Neural cell (in vitro differentiated cells): ENCODE results near the gene ABCA4. TPM values are rescaled to one million over a fixed set of nuclear protein-coding genes. Genes with fewer than 3 reads are reported as not detected.

Source experiments
- H2AFZ ChIP-seq: fragments of 200-600, 300-800 bp; sonication (generic), shearing (Covaris generic); 2 replicates; pipeline ENCODE4 v1.6.0; 2014; ENCODE audit warnings: low read depth, mild to moderate bottlenecking, antibody characterized with exemption, low read length, moderate library complexity
- H3F3A ChIP-seq: fragments of 200-600 bp; shearing (Covaris generic); 2 replicates; pipeline ENCODE4 v1.6.1; 2016; ENCODE audit warnings: mild to moderate bottlenecking, moderate library complexity, mixed read lengths, antibody characterized with exemption, low read length; ENCODE audit not compliant: insufficient read depth, poor library complexity, severe bottlenecking
- H3K27ac ChIP-seq: fragments of 200-600, 300-800 bp; sonication (generic), shearing (Covaris generic); 2 replicates; pipeline ENCODE4 v1.5.1; 2014; ENCODE audit warnings: mild to moderate bottlenecking, low read length, moderate library complexity
- H3K27me3 ChIP-seq: fragments of 300-800, 200-600 bp; sonication (generic), shearing (Covaris generic); 2 replicates; pipeline ENCODE4 v1.6.0; 2014; ENCODE audit warnings: mild to moderate bottlenecking, low read depth, low read length, moderate library complexity; ENCODE audit not compliant: insufficient read depth
- H3K36me3 ChIP-seq: fragments of 300-800, 200-600 bp; sonication (generic), shearing (Covaris generic); 2 replicates; pipeline ENCODE4 v1.5.1; 2014; ENCODE audit warnings: mild to moderate bottlenecking, antibody characterized with exemption, low read length, moderate library complexity; ENCODE audit not compliant: insufficient read depth
- H3K4me2 ChIP-seq: fragments of 300-800, 200-600 bp; sonication (generic), shearing (Covaris generic); 2 replicates; pipeline ENCODE4 v1.6.0; 2014; ENCODE audit warnings: mild to moderate bottlenecking, low read length
- H3K4me3 ChIP-seq: fragments of 300-800, 200-600 bp; sonication (generic), shearing (Covaris generic); 2 replicates; pipeline ENCODE4 v1.5.1; 2014; ENCODE audit warnings: mild to moderate bottlenecking, low read length, moderate library complexity
- H3K79me2 ChIP-seq: fragments of 200-600 bp; shearing (Covaris generic); replicated peaks from 2 replicates; pipeline ENCODE4 v1.6.0; 2014; ENCODE audit warnings: mild to moderate bottlenecking, low read length, moderate library complexity; ENCODE audit not compliant: insufficient read depth
- H3K9ac ChIP-seq: fragments of 300-800, 200-600 bp; sonication (generic), shearing (Covaris generic); 2 replicates; pipeline ENCODE4 v1.6.1; 2016; ENCODE audit warnings: mild to moderate bottlenecking, low read length, mixed read lengths
- H3K9me2 ChIP-seq: fragments of 200-600 bp; shearing (Covaris generic); 2 replicates; pipeline ENCODE4 v1.6.1; 2016; ENCODE audit warnings: mild to moderate bottlenecking, low read length, mixed read lengths; ENCODE audit not compliant: insufficient read depth
- H3K9me3 ChIP-seq: fragments of 200-600, 300-800 bp; sonication (generic), shearing (Covaris generic); 2 replicates; pipeline ENCODE4 v1.6.1; 2016; ENCODE audit warnings: mild to moderate bottlenecking, mixed run types, low read length, moderate library complexity, mixed read lengths
- H4K20me1 ChIP-seq: fragments of 200-600 bp; shearing (Covaris generic); 2 replicates; pipeline ENCODE4 v1.6.1; 2016; ENCODE audit warnings: mild to moderate bottlenecking, mixed run types; ENCODE audit not compliant: insufficient read depth
- CTCF ChIP-seq: fragments of 450-650 bp; IDR thresholded peaks from 2 replicates; pipeline ENCODE4 v1.5.1; 2014; ENCODE audit warnings: antibody characterized with exemption, mild to moderate bottlenecking, moderate library complexity; ENCODE audit not compliant: poor library complexity, severe bottlenecking
- EP300 ChIP-seq: fragments of 450-650 bp; conservative IDR thresholded peaks from 2 replicates; pipeline ENCODE4 v1.6.1; 2014; ENCODE audit warnings: antibody characterized with exemption, mild to moderate bottlenecking, moderate library complexity; ENCODE audit not compliant: poor library complexity, severe bottlenecking
- EZH2 ChIP-seq: fragments of 200-600, 300-800 bp; shearing (Covaris generic), sonication (generic); IDR thresholded peaks from 2 replicates; pipeline ENCODE4 v1.6.1; 2014; ENCODE audit warnings: antibody characterized with exemption, low read length, borderline replicate concordance, mild to moderate bottlenecking; ENCODE audit not compliant: insufficient read depth, poor library complexity, severe bottlenecking
- MXI1 ChIP-seq: fragments of 450-650 bp; conservative IDR thresholded peaks from 2 replicates; pipeline ENCODE4 v1.6.1; 2014; ENCODE audit warnings: antibody characterized with exemption, mild to moderate bottlenecking; ENCODE audit not compliant: poor library complexity, severe bottlenecking
- POLR2AphosphoS5 ChIP-seq: IDR thresholded peaks from 2 replicates; pipeline ENCODE4 v1.6.1; 2012
- RAD21 ChIP-seq: fragments of 450-650 bp; conservative IDR thresholded peaks from 2 replicates; pipeline ENCODE4 v1.6.1; 2014; ENCODE audit warnings: antibody characterized with exemption, mild to moderate bottlenecking, moderate library complexity
- SMC3 ChIP-seq: fragments of 450-650 bp; conservative IDR thresholded peaks from 2 replicates; pipeline ENCODE4 v1.6.1; 2014; ENCODE audit warnings: antibody characterized with exemption, mild to moderate bottlenecking, moderate library complexity; ENCODE audit not compliant: poor library complexity
- TAF1 ChIP-seq: IDR thresholded peaks from 2 replicates; pipeline ENCODE4 v1.6.1; 2012; ENCODE audit warnings: low read depth
- polyA plus RNA-seq: library from polyadenylated mRNA; depleted of rRNA; stranded (reverse); fragments of >200 nt; gene quantifications from 2 replicates; pipeline ENCODE4 v1.2.3, GENCODE V29; 2014
- TF ChIP-seq, protein P1 (sequence below): IDR thresholded peaks from 2 replicates; pipeline ENCODE4 v1.6.1; 2012; ENCODE audit warnings: borderline replicate concordance

ABCA4 gene
- polyA plus RNA-seq, 1 donor from 2014 or later: not detected

GRCh38 chr1:94120570-94120901, 412 bp downstream of the ABCA4 start:
- Histone ChIP-seq H3K4me3 (no peak overlapping the region), H3F3A (no peaks in the 10 kb centered on the region), H3K4me2 (no peak overlapping the region), H3K9ac (no peak overlapping the region), H2AFZ (no peak overlapping the region), H3K27ac (no peak overlapping the region), H3K27me3 (no peaks in the 10 kb centered on the region), H3K36me3 (no peaks in the 10 kb centered on the region), H4K20me1 (no peaks in the 10 kb centered on the region), H3K9me3 (no peaks in the 10 kb centered on the region), H3K9me2 (no peaks in the 10 kb centered on the region), H3K79me2 (no peaks in the 10 kb centered on the region)
- TF ChIP-seq SMC3: no peak
- TF ChIP-seq, protein P1, sequence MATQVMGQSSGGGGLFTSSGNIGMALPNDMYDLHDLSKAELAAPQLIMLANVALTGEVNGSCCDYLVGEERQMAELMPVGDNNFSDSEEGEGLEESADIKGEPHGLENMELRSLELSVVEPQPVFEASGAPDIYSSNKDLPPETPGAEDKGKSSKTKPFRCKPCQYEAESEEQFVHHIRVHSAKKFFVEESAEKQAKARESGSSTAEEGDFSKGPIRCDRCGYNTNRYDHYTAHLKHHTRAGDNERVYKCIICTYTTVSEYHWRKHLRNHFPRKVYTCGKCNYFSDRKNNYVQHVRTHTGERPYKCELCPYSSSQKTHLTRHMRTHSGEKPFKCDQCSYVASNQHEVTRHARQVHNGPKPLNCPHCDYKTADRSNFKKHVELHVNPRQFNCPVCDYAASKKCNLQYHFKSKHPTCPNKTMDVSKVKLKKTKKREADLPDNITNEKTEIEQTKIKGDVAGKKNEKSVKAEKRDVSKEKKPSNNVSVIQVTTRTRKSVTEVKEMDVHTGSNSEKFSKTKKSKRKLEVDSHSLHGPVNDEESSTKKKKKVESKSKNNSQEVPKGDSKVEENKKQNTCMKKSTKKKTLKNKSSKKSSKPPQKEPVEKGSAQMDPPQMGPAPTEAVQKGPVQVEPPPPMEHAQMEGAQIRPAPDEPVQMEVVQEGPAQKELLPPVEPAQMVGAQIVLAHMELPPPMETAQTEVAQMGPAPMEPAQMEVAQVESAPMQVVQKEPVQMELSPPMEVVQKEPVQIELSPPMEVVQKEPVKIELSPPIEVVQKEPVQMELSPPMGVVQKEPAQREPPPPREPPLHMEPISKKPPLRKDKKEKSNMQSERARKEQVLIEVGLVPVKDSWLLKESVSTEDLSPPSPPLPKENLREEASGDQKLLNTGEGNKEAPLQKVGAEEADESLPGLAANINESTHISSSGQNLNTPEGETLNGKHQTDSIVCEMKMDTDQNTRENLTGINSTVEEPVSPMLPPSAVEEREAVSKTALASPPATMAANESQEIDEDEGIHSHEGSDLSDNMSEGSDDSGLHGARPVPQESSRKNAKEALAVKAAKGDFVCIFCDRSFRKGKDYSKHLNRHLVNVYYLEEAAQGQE: no peak
- no peak for TF ChIP-seq MXI1
- TF ChIP-seq TAF1: no peak
- TF ChIP-seq CTCF: no peak
- TF ChIP-seq POLR2AphosphoS5: no peak
- no peak for TF ChIP-seq RAD21
- no peak for TF ChIP-seq EP300
- TF ChIP-seq EZH2: no peak

DNA sequence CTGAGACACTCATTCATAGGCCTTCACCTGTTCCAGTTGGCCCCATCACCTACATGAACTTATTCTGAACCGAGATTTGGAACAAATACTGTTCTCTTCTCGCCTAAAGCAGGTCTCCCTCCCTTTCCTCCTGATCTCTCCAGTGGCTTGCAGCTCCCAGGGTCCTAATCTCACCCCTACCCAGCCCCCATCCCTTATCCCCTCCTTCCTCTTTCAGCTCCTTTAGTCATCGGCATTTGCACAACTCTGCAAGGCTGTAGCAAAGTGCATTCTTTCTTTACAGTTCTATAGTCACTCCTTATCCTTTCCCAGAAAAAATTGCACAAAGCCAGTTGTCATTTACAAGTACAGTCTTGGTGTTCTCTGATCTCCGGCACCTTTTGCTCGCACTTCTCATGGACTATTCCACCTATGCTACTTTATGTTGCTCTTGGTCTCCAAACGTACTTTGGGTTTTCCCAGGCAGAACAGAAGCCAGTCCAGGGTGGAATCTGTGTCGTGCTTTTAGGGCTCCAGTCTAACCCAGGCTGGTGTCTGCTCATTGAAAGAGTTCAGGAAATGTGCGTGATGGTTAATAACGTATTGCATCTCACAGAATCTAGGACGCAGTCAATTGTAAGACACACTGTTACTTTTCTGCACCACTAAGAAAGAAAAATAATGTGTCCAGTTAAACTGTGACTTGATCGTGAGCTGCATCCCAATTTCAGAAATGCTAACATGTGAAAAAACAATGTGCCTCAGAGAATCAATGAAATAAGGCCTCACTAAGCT, 965 bp downstream of the ABCA4 start:
- Histone ChIP-seq H3K9ac (no peak overlapping the region), H2AFZ (no peak overlapping the region), H3K79me2 (no peaks in the 10 kb centered on the region), H3K9me3 (no peaks in the 10 kb centered on the region), H4K20me1 (no peaks in the 10 kb centered on the region), H3K27ac (no peak overlapping the region), H3K36me3 (no peaks in the 10 kb centered on the region), H3K9me2 (no peaks in the 10 kb centered on the region), H3K4me3 (no peak overlapping the region), H3F3A (no peaks in the 10 kb centered on the region), H3K4me2 (no peak overlapping the region), H3K27me3 (no peaks in the 10 kb centered on the region)
- TF ChIP-seq CTCF: no peak
- TF ChIP-seq EP300: no peak
- no peak for TF ChIP-seq TAF1
- no peak for TF ChIP-seq POLR2AphosphoS5
- no peak for TF ChIP-seq RAD21
- TF ChIP-seq EZH2: no peak
- TF ChIP-seq SMC3: no peak
- no peak for TF ChIP-seq MXI1
- TF ChIP-seq, protein P1: no peak
